ENCODE measurements around the gene UBE4B. TPM values are rescaled to one million over a fixed set of nuclear protein-coding genes. Genes with fewer than 3 reads are reported as not detected.

Gene UBE4B
- total and polyA plus RNA-seq, 2 of the 13 experiments (the other 11 are each of a cell fraction or from before 2014, with no cell fraction given): 15.2 to 24.8 TPM

GRCh38 chr1:10046356-10047085 is 13.8 kb downstream of the UBE4B start:
- POLR2A ChIA-PET: interaction anchor here (1.0 kb wide), 1 partner anchor 13 kb away, joined by 4 read pairs; no protein-coding TSS in a partner anchor
- H4K20me1 ChIP-seq (ENCODE audit: insufficient read depth, low read length): no peaks in the 10 kb centered on the region; the same call in 1 of the 2 replicates
- in situ Hi-C loops (cut with HindIII; ENCODE audit: extremely low pct_ligation_motif_present, low pct_unique_long_range_greater_than_20kb) (no loop called here), intact Hi-C loops (cut with micrococcal nuclease; ENCODE audit: unreplicated experiment) (no loop called here)
- ATAC-seq: no peak; the same call in 2 of the 3 replicates
- BruUV-seq (replicated peaks): no TSS peak
- DNase-seq (ENCODE audit: low spot score): no peak
- peaks cover 7 to 27% of the 10 kb centered on the region in 2 experiments; a peak in 3 of 5 replicates for H3K36me3 ChIP-seq (replicated peaks in 1 of 2; ENCODE audit: control insufficient read depth in 1 of 2, insufficient read depth in 2 of 2, low read length in 2 of 2)
- no peak for TF ChIP-seq BRF2 (CRISPR knock-in tag; IDR thresholded peaks at IDR 0.05)
- no peak for TF ChIP-seq ZNF629 (CRISPR knock-in tag; conservative IDR thresholded peaks at IDR 0.05)
- TF ChIP-seq, protein P1, sequence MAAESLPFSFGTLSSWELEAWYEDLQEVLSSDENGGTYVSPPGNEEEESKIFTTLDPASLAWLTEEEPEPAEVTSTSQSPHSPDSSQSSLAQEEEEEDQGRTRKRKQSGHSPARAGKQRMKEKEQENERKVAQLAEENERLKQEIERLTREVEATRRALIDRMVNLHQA (CRISPR knock-in tag; IDR thresholded peaks at IDR 0.05): no peak
- TF ChIP-seq, protein P2, sequence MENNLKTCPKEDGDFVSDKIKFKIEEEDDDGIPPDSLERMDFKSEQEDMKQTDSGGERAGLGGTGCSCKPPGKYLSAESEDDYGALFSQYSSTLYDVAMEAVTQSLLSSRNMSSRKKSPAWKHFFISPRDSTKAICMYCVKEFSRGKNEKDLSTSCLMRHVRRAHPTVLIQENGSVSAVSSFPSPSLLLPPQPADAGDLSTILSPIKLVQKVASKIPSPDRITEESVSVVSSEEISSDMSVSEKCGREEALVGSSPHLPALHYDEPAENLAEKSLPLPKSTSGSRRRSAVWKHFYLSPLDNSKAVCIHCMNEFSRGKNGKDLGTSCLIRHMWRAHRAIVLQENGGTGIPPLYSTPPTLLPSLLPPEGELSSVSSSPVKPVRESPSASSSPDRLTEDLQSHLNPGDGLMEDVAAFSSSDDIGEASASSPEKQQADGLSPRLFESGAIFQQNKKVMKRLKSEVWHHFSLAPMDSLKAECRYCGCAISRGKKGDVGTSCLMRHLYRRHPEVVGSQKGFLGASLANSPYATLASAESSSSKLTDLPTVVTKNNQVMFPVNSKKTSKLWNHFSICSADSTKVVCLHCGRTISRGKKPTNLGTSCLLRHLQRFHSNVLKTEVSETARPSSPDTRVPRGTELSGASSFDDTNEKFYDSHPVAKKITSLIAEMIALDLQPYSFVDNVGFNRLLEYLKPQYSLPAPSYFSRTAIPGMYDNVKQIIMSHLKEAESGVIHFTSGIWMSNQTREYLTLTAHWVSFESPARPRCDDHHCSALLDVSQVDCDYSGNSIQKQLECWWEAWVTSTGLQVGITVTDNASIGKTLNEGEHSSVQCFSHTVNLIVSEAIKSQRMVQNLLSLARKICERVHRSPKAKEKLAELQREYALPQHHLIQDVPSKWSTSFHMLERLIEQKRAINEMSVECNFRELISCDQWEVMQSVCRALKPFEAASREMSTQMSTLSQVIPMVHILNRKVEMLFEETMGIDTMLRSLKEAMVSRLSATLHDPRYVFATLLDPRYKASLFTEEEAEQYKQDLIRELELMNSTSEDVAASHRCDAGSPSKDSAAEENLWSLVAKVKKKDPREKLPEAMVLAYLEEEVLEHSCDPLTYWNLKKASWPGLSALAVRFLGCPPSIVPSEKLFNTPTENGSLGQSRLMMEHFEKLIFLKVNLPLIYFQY (CRISPR knock-in tag; IDR thresholded peaks at IDR 0.05; ENCODE audit: borderline replicate concordance): no peak
- TF ChIP-seq ZNF138 (CRISPR knock-in tag; IDR thresholded peaks at IDR 0.05; ENCODE audit: low read depth): no peak
- TF ChIP-seq GMEB2 (CRISPR knock-in tag; IDR thresholded peaks at IDR 0.05; ENCODE audit: low read depth): no peak
- TF ChIP-seq ZBTB4 (CRISPR knock-in tag; IDR thresholded peaks at IDR 0.05; ENCODE audit: borderline replicate concordance): no peak
- TF ChIP-seq ZNF10 (CRISPR knock-in tag; IDR thresholded peaks at IDR 0.05; ENCODE audit: borderline replicate concordance, low read depth): no peak
- TF ChIP-seq, protein P3, sequence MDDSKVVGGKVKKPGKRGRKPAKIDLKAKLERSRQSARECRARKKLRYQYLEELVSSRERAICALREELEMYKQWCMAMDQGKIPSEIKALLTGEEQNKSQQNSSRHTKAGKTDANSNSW (CRISPR knock-in tag; IDR thresholded peaks at IDR 0.05; ENCODE audit: borderline replicate concordance): no peak
- TF ChIP-seq EED (CRISPR knock-in tag; IDR thresholded peaks at IDR 0.05): no peak
- TF ChIP-seq DNMT1 (CRISPR knock-in tag; IDR thresholded peaks at IDR 0.05): no peak
- no peak for TF ChIP-seq NFE2 (CRISPR knock-in tag; IDR thresholded peaks at IDR 0.05)
- no peak for TF ChIP-seq FOXA3 (CRISPR knock-in tag; IDR thresholded peaks at IDR 0.05)
- no peak for FAIRE-seq
- H3K27ac ChIP-seq (ENCODE audit: extremely low read length, insufficient read depth, low read length): no peak overlapping the region
- no peak overlapping the region for H2AFZ ChIP-seq (ENCODE audit: low read length)
- peaks cover 24% of the 10 kb centered on the region for H3K4me1 ChIP-seq (ENCODE audit: insufficient read depth, low read length)
- WGBS (ENCODE audit: low lambda C conversion rate): 96% methylated on average over 8 of the region's 8 CpGs
- no peaks in the 10 kb centered on the region for H3K9me3 ChIP-seq (ENCODE audit: low read length)
- H3K4me2 ChIP-seq (ENCODE audit: low read depth, low read length): no peak overlapping the region
- CTCF ChIA-PET (ENCODE audit: low intra/inter-chr PET ratio, low total read pairs): no interaction called here
- peaks cover 68% of the 10 kb centered on the region for H3K79me2 ChIP-seq (ENCODE audit: insufficient read depth, low read length)
- H3K9ac ChIP-seq (ENCODE audit: insufficient read depth, low read depth, low read length): no peak overlapping the region
- no peaks in the 10 kb centered on the region for H3K27me3 ChIP-seq (ENCODE audit: control insufficient read depth in 1 of 2, insufficient read depth in 2 of 2, low read length in 2 of 2)
- H3K4me3 ChIP-seq (replicated peaks in 1 of 3; ENCODE audit: insufficient read depth in 1 of 3, low read depth in 2 of 3, low read length in 3 of 3): no peak overlapping the region

All from HepG2 (cell line).